ENCODE data around the gene GGT7. TPM values are rescaled to one million over a fixed set of nuclear protein-coding genes. Genes with fewer than 3 reads are reported as not detected.

Gene GGT7
- total RNA-seq, 1 donor from 2014 or later, result 20.3 TPM

GRCh38 chr20:34831936-34832335 lies 40.7 kb downstream of the GGT7 start:
- Mint-ChIP-seq H3K36me3 (ENCODE audit: low read depth, unreplicated experiment) (peaks cover 3% of the 10 kb centered on the region), H3K27ac (ENCODE audit: unreplicated experiment) (no peak overlapping the region), H3K27me3 (ENCODE audit: unreplicated experiment) (peaks cover 2% of the 10 kb centered on the region), H3K9me3 (ENCODE audit: unreplicated experiment) (no peaks in the 10 kb centered on the region), H3K4me3 (ENCODE audit: unreplicated experiment) (no peak overlapping the region), H3K4me1 (ENCODE audit: unreplicated experiment) (no peaks in the 10 kb centered on the region)
- no peak for TF ChIP-seq CTCF (IDR thresholded peaks at IDR 0.05; ENCODE audit: unreplicated experiment)
- DNase-seq (ENCODE audit: low spot score), result no peak

GRCh38 chr20:34829191-34829590 lies 43.5 kb downstream of the GGT7 start:
- TF ChIP-seq CTCF (IDR thresholded peaks at IDR 0.05; ENCODE audit: unreplicated experiment), result no peak
- DNase-seq (ENCODE audit: low spot score), result no peak
- H3K4me3 Mint-ChIP-seq (ENCODE audit: unreplicated experiment), result no peak overlapping the region
- H3K27me3 Mint-ChIP-seq (ENCODE audit: unreplicated experiment), result peaks cover 6% of the 10 kb centered on the region
- H3K4me1 Mint-ChIP-seq (ENCODE audit: unreplicated experiment), result peaks cover 10% of the 10 kb centered on the region
- H3K27ac Mint-ChIP-seq (ENCODE audit: unreplicated experiment), result no peak overlapping the region
- no peaks in the 10 kb centered on the region for H3K9me3 Mint-ChIP-seq (ENCODE audit: unreplicated experiment)
- H3K36me3 Mint-ChIP-seq (ENCODE audit: low read depth, unreplicated experiment), result peaks cover 8% of the 10 kb centered on the region

GRCh38 chr20:34825530-34826362 lies 46.9 kb downstream of the GGT7 start, which contains the start of gene NCOA6:
NCOA6 (minus strand) TSS chr20:34825651; CDS start chr20:34782355, 43,296 bp downstream.
- Mint-ChIP-seq H3K4me3 (ENCODE audit: unreplicated experiment) (peak within 1 kb of the TSS; percentile 99), H3K27ac (ENCODE audit: unreplicated experiment) (peak within 1 kb of the TSS; percentile 95), H3K9me3 (ENCODE audit: unreplicated experiment) (no peaks in the 10 kb centered on the region), H3K27me3 (ENCODE audit: unreplicated experiment) (peaks cover 6% of the 10 kb centered on the region), H3K36me3 (ENCODE audit: low read depth, unreplicated experiment) (peaks cover 13% of the 10 kb centered on the region), H3K4me1 (ENCODE audit: unreplicated experiment) (peaks cover 13% of the 10 kb centered on the region)
- TF ChIP-seq CTCF (IDR thresholded peaks at IDR 0.05; ENCODE audit: unreplicated experiment), result no peak
- peak; percentile 75 for DNase-seq (ENCODE audit: low spot score)

- peak; percentile 68 for DNase-seq (ENCODE audit: low spot score)
- Mint-ChIP-seq H3K27ac (ENCODE audit: unreplicated experiment) (peak overlapping the region; percentile 95), H3K4me1 (ENCODE audit: unreplicated experiment) (peaks cover 13% of the 10 kb centered on the region), H3K27me3 (ENCODE audit: unreplicated experiment) (peaks cover 6% of the 10 kb centered on the region), H3K36me3 (ENCODE audit: low read depth, unreplicated experiment) (peaks cover 13% of the 10 kb centered on the region), H3K4me3 (ENCODE audit: unreplicated experiment) (peak overlapping the region; percentile 99), H3K9me3 (ENCODE audit: unreplicated experiment) (no peaks in the 10 kb centered on the region)
- TF ChIP-seq CTCF (IDR thresholded peaks at IDR 0.05; ENCODE audit: unreplicated experiment), result no peak
Observed at GRCh38 chr20:34824806-34825529, 47.7 kb downstream of the GGT7 start.

- peak overlapping the region; percentile 95 for H3K27ac Mint-ChIP-seq (ENCODE audit: unreplicated experiment)
- DNase-seq (ENCODE audit: low spot score), result peak; percentile 22
Observed at GRCh38 chr20:34824452-34824805, 48.2 kb downstream of the GGT7 start.

More at GRCh38 chr20:34824452-34824805, 48.2 kb downstream of the GGT7 start:
- Mint-ChIP-seq H3K4me1 (ENCODE audit: unreplicated experiment) (peaks cover 13% of the 10 kb centered on the region), H3K9me3 (ENCODE audit: unreplicated experiment) (no peaks in the 10 kb centered on the region), H3K4me3 (ENCODE audit: unreplicated experiment) (peak overlapping the region; percentile 99), H3K36me3 (ENCODE audit: low read depth, unreplicated experiment) (peaks cover 13% of the 10 kb centered on the region), H3K27me3 (ENCODE audit: unreplicated experiment) (peaks cover 6% of the 10 kb centered on the region)
- no peak for TF ChIP-seq CTCF (IDR thresholded peaks at IDR 0.05; ENCODE audit: unreplicated experiment)

Data from endothelial cell (in vitro differentiated cells).